GM12865 (cell line): ENCODE results near the gene C7orf25.
A peak's percentile ranks its signal among the peaks of the same experiment; 100 is the strongest.

Experiments
- DNase-seq: peaks from one replicate; pipeline ENCODE4 v3.0.0; 2010; ENCODE audit warnings: low read depth
- H3K4me3 ChIP-seq: 2 replicates; pipeline ENCODE4 v1.5.1; 2011; ENCODE audit warnings: mild to moderate bottlenecking, low read depth, low read length, control low read depth
- TF ChIP-seq, protein P1 (sequence below): IDR thresholded peaks from 2 replicates; pipeline ENCODE4 v1.5.1; 2011; ENCODE audit warnings: low read length, control low read depth, low read depth, inconsistent platforms; ENCODE audit not compliant: insufficient read depth; ENCODE audit errors: missing control alignments

The C7orf25 gene

DNA sequence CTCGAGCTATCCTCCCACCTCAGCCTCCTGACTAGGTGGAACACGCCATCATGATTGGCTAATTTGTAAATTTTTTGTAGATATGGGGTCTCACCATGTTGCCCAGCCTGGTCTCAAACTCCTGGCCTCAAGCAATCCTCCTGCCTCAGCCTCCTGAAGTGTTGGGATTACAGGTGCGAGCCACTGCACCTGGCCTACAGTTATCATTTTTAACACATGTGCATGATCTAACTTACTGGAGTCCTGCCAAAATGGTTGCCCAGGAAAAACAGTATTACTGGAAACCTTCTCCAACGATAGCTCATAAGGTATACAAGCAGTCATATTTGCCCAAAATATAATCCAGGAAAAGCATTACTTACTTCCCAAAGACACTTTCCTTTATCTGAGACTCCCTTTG lies 40.5 kb upstream of the C7orf25 start:
- no peak overlapping the region for H3K4me3 ChIP-seq
- no peak for DNase-seq
- TF ChIP-seq, protein P1, sequence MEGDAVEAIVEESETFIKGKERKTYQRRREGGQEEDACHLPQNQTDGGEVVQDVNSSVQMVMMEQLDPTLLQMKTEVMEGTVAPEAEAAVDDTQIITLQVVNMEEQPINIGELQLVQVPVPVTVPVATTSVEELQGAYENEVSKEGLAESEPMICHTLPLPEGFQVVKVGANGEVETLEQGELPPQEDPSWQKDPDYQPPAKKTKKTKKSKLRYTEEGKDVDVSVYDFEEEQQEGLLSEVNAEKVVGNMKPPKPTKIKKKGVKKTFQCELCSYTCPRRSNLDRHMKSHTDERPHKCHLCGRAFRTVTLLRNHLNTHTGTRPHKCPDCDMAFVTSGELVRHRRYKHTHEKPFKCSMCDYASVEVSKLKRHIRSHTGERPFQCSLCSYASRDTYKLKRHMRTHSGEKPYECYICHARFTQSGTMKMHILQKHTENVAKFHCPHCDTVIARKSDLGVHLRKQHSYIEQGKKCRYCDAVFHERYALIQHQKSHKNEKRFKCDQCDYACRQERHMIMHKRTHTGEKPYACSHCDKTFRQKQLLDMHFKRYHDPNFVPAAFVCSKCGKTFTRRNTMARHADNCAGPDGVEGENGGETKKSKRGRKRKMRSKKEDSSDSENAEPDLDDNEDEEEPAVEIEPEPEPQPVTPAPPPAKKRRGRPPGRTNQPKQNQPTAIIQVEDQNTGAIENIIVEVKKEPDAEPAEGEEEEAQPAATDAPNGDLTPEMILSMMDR: no peak

DNA sequence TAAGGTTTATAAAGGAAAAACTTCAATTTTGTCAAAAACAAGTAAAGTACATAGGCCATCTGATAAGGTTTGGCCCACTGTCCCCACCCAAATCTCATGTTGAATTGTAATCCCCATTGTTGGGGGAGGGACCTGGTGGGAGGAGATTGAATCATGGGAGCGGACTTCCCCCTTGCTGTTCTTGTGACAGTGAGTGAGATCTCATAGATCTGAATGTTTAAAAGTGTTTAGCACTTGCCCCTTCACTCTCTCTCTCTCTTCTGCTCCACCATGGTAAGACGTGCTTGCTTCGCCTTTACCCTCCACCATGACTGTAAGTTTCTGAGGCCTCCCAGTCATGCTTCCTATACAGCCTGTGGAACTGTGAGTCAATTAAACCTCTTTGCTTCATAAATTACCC lies 38.5 kb upstream of the C7orf25 start:
- no peak for DNase-seq
- TF ChIP-seq, protein P1: no peak
- H3K4me3 ChIP-seq: no peak overlapping the region

DNA sequence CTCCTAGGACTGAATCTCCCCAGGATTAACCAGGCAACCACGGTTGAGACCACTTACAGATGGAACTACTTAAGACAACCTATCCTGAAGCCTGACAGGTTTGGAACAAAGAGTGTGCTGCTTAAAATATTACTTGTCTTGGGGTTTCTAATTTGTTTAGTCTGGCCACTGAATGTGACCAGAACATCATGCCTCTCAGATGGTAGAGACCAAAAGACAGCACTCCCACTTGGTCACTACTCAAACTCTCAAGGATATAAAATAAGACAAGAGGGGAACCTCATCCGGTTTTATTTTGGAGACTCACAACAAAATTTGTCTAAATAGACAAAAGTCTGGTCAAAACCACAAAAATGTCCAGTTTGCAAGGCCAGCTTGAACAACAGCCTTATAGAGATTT lies 35.7 kb upstream of the C7orf25 start:
- TF ChIP-seq, protein P1: no peak
- H3K4me3 ChIP-seq: no peak overlapping the region
- no peak for DNase-seq

DNA sequence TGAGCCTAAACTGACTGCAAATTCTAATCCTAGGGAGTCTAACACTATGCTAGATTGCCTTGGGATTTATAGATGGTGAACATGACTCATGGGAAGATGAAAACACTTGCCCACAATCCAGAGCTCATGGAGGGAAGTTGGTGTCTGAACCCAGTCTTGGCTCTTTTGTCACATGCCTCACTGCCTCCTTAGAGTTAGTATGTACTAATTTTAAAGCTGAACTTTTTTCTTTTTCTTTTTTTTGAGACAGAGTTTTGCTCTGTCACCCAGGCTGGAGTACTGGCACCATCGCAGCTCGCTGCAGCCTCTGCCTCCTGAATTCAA lies 34.7 kb upstream of the C7orf25 start:
- TF ChIP-seq, protein P1: no peak
- no peak for DNase-seq
- H3K4me3 ChIP-seq: no peak overlapping the region

DNA sequence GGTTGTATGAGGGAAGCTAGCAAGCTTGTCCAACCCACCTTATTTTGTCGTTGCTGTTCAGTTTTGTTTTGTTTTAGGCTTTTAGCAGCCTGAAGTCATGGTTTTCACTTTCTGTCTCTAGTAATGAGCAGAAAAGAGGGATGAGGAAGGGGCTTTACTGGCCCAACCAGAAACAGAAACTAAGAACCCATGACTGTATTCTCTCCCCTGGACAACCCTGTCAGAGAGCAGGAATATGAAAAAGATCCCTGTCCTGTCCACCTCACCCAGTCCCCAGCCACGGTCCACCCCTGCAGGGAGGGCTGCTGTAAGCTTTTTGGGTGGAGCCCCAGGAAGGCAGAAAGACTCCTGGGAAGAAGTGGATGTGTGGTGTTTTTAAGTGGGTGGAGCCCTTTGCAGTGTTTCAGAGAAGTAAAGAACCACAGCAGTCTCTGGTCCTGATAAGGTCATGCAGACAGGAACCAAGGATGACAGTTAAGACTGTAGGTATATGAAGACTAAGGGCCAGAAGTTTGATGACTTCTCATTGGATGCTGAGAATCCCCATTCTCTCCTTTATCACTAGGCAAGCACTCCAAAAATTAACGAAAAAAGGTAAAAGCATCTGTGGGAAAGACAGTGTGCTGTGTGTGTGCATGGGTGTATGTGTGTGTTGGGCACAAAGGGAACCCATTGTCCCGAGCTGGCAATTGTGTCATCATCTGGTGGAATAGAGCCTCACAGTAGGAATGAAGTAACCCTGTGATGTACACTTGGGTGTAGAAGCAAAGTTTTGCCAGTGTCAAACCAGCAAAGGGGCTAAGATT lies 34.2 kb upstream of the C7orf25 start:
- H3K4me3 ChIP-seq: peak overlapping the region; percentile 45
- DNase-seq: peak; percentile 66
- TF ChIP-seq, protein P1: no peak

DNA sequence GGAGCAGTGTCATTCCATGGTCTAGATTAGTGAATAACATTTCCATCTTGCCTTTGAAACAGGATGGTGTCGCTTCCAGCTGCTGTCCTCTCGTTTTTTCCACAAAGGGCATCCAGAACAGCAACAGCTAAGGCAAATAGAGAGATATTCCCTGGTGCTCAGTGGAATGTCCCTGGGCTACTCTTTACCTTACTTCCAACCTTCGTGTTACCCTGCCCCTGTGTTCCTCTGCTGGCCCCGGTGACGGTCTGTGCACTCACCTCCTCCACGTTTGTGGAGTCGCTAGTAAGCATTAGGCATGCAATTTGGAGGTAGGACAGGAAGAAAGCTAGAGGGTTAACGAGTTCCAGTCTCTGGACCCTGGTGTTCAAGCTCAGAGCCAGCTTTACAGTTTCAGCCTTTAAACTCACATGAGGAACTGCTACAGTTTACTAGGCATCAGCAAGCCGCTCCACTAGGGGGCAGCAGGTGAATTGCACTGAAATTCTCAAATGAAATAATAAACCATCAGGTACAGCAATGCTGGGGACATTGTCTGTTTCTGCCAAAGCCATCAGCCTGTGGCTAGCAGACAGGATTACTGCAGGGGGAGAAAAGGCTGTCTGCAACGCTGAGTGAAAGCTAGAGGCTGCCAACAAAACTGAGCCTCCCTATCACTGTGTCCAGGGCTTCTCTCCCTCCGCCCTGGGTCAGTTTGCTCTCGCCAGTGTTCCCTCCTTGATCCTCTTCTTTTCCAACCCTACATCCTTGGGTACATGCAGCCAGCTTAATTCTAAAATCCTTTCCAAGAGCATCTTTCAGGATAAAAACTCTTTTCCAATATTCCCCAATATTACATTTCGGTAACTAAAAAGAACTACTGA lies 29.3 kb upstream of the C7orf25 start:
- TF ChIP-seq, protein P1: peak; percentile 92
- peak; percentile 89 for DNase-seq
- H3K4me3 ChIP-seq: no peak overlapping the region
